Measurements from ENCODE around the gene MSTO1.
"Not testable (repeated sequence)": the region's sequence is repeated elsewhere in the genome, so short reads cannot be mapped to it uniquely, and the experiment has no call there.

- not testable (repeated sequence) for TF ChIP-seq CTCF (IDR thresholded peaks at IDR 0.05; ENCODE audit: insufficient read depth, low read depth, low read length); EZH2 (IDR thresholded peaks at IDR 0.05; ENCODE audit: insufficient read depth, low read length)
Observed at GRCh38 chr1:155563377-155564022, 46.5 kb upstream of the MSTO1 start.
